GM19035 (cell line): Measurements from ENCODE around the gene TMEM117.

Source experiments
- ATAC-seq: cut with Tn5 transposase; IDR thresholded peaks from one replicate; pipeline ENCODE4 v1.9.1; 2021; ENCODE audit not compliant: unreplicated experiment

TMEM117 gene

DNA sequence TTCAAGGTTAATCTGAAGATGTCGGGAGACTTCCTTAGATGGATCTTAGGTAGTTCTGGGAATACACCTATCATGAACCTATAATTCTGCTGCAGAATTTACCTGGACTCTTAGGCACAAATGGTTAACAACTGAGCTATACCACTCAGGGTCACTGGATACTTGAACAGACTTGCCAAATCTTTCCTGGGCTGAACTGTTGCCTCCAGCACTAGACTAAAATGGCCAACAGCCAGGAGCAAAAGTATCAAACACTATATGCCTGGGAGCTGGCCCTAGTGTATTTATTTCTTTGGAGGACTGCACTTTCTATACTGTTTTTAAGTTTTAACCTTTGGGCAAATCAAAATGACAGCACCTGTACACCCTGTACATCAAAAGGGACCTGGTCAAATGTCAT, 252.8 kb downstream of the TMEM117 start:
- ATAC-seq: no peak

GRCh38 chr12:44091948-44092606, 256.2 kb downstream of the TMEM117 start:
- ATAC-seq: no peak

- ATAC-seq: no peak
Measured at GRCh38 chr12:44098786-44099185, 262.9 kb downstream of the TMEM117 start.

DNA sequence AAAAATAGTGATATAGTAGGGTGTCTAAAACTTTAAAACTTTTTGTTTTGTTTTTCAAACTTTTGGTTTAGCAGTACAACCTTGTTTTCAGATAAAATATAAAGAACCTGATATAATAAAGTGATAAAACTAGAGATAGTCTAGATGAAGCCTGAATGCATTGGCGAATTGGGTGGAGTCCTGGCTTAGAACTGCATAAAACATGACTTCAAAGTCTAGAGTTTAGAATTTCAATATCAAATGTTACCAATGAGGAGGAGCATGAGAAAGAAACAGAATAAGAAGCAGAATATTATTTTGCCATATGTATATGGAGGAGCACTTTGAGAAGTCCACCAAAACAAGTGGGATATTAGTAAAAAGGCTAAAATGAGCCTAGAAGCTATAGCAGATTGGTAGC, 263.6 kb downstream of the TMEM117 start:
- no peak for ATAC-seq

GRCh38 chr12:44100264-44100663, 264.4 kb downstream of the TMEM117 start:
- ATAC-seq: no peak

GRCh38 chr12:44101475-44101874, 265.6 kb downstream of the TMEM117 start:
- ATAC-seq: no peak

DNA sequence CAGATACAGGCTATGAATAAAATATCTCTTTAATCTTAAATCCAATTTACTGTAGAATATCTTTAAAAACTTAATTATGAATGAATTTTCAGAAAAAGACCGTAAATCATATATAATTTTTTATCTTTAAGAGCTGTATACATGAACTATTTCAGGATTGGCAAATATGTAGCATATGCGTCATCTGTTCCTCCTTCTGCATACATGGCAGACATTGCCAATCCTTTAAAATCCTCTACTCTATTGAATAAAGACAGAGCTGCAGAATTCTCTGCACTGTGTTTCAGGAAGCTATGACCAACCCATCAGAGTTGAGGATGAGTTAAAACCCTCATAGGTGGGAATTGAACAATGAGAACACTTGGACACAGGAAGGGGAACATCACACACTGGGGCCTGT, 279.0 kb downstream of the TMEM117 start:
- no peak for ATAC-seq

DNA sequence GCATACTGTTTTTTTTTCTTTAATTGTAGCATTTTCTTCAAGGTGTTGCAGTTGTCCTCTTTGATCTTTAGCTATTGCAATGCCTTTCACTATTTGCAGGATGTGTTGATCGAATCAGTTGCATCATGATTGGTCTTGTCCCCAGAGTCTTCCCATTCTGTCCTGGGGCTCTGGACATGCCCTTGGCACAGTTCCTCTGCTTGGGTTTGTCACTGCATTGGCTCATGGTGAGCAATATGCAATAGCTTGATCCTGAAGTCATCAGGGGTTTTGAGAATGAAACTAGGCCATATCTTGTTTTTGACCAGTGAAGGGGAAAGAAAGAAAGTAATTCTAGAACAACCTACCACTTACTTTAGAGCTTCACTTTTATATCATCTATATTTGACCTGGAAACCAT, 281.5 kb downstream of the TMEM117 start:
- ATAC-seq: no peak

GRCh38 chr12:44118946-44119345, 283.1 kb downstream of the TMEM117 start:
- no peak for ATAC-seq

GRCh38 chr12:44126806-44127205, 290.9 kb downstream of the TMEM117 start:
- ATAC-seq: no peak

DNA sequence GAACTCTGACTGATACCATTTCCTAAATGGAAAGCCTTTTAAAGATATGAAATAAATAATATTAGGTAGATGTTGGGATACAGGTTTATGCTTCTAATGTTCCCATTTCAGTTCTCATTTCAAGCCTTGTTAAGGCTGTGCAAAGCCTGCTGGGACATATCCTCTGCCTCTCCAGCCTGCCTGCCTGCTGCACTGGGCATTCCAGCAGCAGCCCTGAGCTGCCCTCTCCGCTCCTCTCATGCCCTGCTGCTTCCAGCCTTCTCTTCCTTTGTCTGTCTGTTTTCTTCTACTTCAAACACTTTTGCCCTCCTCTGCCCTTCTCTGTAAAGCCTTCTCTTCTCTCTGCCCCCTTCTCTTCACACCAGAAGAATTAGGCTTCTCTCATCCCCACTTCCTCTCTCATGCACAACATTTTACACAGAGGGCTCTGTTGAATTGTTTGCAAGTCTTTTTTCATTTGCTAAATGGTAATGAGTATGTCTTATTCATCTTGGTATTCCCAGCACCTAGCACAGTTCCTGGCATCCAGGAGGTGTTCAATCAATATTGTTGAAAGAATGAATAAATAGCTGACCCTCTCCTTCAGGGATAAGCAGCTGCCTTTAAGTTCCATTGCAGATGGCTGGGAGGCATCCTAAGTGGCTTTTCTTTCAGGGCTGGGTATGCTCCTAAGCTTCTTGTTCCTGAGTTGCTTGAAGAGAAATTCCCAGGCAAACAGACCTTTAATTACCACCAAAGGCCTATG, 292.3 kb downstream of the TMEM117 start:
- ATAC-seq: no peak

- ATAC-seq: no peak
Measured at GRCh38 chr12:44143175-44143574, 307.3 kb downstream of the TMEM117 start.

DNA sequence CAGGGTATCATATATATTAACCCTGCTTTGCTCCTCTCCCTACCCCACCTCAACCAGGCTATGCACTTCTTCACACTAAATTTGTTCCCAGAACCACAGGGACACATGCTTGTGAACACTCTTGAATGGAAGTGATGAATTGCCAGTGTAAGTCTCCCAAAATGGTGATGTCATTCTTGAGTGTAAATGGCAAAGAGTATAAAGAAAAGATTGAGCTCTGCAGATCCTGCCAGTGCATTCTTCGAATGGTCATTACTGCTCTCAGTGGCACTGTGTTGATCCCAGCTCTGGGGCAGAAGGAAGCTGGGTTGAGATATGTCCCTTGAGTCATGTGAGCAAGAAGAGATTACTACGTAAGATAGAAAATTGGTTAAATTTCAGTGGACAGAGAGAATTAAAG, 313.1 kb downstream of the TMEM117 start:
- no peak for ATAC-seq

GRCh38 chr12:44154128-44154527, 318.2 kb downstream of the TMEM117 start:
- ATAC-seq: no peak

GRCh38 chr12:44155358-44155757, 319.5 kb downstream of the TMEM117 start:
- ATAC-seq: no peak

- ATAC-seq: peak; percentile 96
Measured at GRCh38 chr12:44157359-44157758, 321.5 kb downstream of the TMEM117 start.

- no peak for ATAC-seq
Measured at GRCh38 chr12:44158746-44159145, 322.9 kb downstream of the TMEM117 start.

DNA sequence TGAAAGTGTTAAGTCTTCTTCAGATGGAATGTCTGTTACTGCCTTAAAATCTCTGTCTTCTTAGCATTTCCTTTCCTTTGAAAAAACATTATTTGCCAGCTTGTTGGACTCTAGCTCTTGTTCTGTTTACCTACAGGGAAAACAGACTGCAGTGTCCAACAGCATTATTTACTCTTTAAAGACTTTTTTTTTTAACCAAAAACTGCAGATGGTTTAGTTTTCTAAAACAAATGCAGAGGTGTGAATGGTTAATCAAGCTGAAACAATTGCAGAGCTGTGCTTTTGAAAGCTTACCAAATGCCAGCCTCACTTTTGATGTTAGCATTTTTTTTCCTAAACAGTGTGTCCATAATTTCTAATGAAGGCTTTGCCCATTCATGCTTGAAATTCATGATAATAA, 323.3 kb downstream of the TMEM117 start:
- no peak for ATAC-seq

DNA sequence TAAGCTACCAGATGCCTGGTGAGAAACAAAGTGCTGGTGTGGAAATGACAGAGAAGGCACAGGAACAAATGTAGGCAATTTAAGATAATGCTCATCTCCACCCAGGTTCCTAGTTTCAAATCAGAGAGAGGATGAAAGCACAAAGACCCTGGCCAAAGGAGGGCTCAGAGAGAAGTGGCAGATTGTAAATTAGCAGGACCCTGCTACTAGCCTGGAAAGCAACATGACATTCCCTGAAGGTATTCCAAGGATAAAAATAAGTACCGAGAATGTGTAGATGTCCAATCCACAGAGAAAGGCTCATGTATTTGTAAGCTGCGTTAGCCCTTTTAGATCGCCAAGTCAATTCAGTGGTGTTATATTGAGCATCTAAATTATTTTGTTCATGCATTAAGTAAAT, 324.0 kb downstream of the TMEM117 start:
- no peak for ATAC-seq

DNA sequence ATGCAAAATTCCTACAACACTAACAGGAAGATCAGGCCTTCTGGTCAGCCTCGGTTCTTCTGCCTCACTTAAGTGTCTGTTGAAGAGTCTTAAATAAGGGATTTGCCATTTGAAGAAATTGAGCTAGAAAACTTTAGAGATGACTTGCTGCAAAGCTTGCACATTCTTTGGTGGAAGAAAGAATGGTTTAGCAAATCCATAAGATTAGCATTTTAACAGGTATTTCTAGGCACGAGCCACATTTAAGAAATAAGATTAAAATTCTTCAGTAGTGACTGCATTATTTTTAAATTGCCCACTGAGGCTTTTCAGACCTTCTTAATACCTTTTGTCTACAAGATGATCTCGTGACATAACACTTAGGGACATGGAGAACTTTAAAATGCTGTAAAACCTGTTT, 327.1 kb downstream of the TMEM117 start:
- no peak for ATAC-seq

DNA sequence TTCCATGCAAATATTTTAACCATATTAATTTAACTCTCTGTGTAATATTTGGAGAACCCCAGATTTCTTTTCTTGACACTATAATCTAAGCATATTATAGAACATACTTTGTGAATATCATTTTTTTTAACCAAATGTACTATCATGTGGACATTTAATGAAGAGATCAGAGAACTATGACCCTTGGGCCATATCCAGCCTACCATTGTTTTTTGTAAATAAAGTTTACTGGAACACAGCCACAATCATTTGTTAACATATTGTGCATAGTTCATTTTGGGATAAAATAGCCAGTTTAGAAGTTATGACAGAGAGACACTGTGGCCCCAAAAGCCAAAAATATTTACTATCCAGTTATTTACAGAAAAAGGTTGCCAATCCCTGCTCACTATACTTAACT, 338.2 kb downstream of the TMEM117 start:
- ATAC-seq: no peak

GRCh38 chr12:44184499-44185206, 348.8 kb downstream of the TMEM117 start:
- peak; percentile 74 for ATAC-seq
